Activated CD4-positive, CD25-positive, alpha-beta regulatory T cell treated with anti-CD3 and anti-CD28 coated beads, Interleukin-2, amount 50 U/mL, for 16 hours (primary cell): ENCODE measurements around the gene DPP3.
"Not testable (repeated sequence)": the region's sequence is repeated elsewhere in the genome, so short reads cannot be mapped to it uniquely, and the experiment has no call there.

ENCODE experiments used
- DNase-seq: peaks from one replicate; pipeline ENCODE4 v3.0.0-alpha.2; 2020; ENCODE audit warnings: low read depth, low spot score

The DPP3 gene, protein sequence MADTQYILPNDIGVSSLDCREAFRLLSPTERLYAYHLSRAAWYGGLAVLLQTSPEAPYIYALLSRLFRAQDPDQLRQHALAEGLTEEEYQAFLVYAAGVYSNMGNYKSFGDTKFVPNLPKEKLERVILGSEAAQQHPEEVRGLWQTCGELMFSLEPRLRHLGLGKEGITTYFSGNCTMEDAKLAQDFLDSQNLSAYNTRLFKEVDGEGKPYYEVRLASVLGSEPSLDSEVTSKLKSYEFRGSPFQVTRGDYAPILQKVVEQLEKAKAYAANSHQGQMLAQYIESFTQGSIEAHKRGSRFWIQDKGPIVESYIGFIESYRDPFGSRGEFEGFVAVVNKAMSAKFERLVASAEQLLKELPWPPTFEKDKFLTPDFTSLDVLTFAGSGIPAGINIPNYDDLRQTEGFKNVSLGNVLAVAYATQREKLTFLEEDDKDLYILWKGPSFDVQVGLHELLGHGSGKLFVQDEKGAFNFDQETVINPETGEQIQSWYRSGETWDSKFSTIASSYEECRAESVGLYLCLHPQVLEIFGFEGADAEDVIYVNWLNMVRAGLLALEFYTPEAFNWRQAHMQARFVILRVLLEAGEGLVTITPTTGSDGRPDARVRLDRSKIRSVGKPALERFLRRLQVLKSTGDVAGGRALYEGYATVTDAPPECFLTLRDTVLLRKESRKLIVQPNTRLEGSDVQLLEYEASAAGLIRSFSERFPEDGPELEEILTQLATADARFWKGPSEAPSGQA

DNA sequence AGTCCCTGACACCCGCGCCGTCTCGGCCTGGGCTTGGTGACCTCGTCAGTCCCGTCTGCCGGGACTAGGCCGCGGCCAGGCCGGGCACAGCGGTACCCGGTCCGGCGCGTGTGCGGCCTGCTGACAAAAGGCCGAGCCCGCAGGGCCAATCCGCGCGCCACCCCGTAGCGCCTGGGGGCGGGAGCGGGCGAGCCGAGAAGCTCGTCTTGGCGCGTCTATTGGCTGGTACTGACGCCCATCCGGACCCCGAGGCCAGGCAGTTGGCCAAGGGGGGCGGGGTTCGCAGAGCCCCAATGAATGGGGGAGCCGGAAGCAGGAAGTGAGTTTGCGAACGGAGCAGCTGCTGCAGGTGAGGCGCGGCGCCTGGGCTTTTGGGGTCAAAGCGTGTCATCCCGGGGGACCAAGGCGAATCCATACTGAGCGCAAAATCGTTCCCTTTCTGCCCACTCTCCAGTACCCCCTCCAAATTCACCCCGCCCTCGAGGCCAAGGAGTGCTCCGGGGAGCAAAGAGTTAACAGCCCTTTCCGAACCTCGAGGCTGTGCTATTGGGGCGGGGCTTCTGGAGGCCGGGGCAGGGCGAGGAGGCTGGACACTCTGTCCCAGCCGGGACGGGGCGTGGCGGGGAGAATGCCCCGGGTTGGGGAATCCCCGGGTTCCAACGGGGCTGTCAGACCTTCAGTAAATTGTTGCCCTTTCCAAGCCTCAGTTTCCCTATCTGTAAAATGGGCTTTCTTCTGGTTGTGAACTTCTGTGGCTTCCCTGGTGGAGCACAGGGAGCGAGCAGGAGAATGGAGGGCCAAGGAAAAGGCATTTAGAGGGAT is at the start of gene DPP3:
TSS of gene DPP3 (plus strand) at position 318 of the 822 bp plus-strand sequence. CDS start 1,767 bp downstream, outside the sequence.
- peak; percentile 89 for DNase-seq

DNA sequence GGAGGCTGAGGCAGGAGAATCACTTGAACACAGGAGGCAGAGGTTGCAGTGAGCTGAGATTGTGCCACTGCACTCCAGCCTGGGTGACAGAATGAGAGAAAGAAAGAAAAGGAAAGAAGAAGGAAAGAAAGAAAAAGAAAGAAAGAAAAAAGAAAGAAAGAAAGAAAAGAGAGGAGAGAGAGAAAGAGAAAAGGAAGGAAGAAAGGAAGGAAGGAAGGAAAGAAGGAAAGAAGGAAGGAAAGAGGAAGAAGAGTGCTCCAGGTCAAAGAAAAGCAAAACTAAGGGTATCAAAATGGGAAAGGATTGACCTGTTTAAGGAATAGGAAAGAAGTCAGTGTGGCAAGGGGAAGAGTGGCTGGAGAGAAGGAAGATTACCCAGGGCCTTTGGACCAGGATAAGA is 48.9 kb upstream of the DPP3 start:
- DNase-seq, result not testable (repeated sequence)

DNA sequence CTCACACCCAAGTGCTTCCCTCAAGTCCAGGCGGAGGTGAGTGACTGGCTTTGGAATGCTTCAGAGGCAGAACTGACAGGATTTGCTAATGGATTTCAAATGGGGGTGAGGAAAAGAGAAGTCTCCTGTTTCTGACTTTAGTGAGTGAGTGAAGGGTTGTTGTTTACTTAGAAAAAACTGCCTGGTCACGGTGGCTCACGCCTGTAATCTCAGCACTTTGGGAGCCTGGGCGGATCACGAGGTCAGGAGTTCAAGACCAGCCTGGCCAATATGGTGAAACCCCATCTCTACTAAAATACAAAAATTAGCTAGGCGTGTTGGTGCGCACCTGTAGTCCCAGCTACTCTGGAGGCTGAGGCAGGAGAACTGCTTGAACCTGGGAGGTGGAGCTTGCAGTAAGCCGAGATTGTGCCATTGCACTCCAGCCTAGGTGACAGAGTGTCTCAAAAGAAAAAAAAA is 48.3 kb upstream of the DPP3 start:
- not testable (repeated sequence) for DNase-seq

DNA sequence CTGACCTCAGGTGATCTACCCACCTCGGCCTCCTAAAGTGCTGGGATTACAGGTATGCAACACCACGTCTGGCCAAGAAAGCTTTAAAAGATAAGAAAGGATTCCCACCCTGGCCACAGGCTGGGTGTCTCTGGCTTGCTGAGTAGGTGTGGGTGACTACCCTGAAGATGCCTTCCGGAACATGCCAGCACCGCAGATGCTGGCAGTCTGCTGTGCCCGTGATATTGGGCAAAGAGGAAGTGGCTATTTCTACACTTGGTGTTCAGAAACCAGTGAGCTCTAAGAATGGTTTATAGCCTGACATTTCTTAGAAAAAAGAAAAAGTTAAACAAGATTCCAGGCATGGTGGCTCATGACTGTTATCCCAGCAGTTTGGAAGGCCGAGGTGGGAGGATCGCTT is 47.6 kb upstream of the DPP3 start:
- DNase-seq, result no peak

DNA sequence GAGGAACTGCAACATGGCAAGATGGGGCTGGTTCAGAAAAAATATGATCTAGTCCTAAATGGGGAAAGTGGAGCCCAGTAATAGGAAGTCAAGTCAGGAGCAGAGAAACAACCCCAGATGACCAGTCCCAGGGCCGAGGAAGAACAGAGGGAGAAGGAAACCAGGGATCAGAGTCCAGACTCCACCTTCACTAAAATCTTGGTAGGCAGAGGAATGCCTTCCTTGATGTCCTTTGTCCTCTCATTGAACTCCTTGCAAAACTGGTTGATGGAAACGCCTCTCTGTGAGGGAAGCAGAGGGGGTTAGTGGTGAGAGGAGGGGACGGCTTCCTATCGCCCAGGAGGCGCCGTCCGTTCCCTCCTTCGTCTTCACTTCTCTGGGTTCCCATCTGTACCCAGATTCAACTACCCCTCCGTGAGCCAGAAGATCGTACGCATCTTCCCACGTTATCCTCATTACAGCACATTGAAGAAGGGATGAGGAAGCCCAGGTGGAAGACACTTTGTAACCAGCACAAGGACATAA is 42.2 kb upstream of the DPP3 start:
- DNase-seq, result no peak

DNA sequence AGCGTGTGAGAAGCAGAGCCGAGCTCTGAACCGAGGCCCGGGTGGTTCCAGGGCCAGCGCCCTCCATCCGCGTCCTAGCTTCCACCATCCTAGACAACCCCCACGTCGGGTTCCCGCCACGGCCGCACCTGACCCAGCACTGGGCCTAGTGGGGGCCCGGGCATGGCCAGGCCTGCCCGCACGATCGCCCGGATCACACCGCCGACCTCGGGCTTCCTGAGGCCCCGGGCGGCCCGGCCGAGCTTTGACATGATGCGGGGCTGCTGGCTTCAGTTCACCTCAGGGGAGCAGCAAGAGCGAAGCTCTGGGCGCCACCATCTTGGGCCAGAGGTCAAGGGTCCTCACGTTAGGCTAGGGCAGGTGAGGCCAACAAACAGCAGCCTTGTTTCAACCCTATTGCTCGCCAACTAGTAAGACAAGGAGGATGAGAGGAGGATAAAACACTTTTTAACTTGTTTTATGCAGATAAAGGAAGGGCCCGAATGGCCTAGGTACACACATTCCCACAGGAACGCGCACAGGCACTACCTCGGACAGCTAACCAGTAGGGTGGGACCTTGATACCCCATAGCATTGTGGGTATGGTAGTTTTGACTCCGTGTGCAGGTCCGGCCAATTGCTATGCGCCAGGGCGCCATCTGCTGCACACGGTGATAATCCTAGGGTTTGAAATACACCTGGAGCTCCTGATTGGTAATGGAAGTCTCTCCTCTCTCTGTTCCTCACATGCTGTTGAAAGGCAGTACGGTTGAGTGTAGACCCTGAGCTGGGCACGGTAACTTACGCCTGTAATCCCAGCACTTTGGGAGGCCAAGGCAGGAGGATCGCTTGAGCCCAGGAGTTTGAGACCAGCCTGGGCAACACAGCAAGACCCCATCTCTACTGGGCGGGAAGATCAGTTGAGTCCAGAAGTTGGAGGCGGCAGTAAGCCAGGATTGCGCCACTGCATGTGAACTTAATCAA is 41.4 kb upstream of the DPP3 start, which contains the start of gene MRPL11:
TSS of gene MRPL11 (minus strand) at position 345 of the 963 bp plus-strand sequence. CDS start at position 251, 94 bp downstream.
- DNase-seq, result peak; percentile 82

DNA sequence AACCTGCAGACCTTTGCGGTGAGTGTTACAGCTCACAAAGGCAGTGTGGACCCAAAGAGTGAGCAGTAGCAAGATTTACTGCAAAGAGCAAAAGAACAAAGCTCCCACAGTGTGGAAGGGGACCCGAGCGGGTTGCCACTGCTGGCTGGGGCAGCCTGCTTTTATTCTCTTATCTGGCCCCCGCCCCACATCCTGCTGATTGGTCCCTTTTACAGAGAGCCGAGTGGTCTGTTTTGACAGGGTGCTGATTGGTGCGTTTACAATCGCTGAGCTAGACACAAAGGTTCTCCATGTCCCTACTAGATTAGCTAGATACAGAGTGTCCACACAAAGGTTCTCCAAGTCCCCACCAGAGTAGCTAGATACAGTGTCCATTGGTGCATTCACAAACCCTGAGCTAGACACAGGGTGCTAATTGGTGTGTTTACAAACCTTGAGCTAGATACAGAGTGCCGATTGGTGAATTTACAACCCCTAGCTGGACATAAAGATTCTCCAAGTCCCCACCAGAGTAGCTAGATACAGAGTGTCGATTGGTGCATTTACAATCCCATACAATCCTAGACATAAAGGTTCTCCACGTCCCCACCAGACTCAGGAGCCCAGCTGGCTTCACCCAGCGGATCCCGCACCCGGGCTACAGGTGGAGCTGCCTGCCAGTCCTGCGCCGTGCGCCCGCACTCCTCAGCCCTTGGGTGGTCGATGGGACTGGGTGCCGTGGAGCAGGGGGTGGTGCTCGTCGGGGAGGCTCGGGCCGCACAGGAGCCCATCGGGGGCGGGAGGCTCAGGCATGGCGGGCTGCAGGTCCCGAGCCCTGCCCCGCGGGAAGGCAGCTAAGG is 39.9 kb upstream of the DPP3 start:
- not testable (repeated sequence) for DNase-seq

DNA sequence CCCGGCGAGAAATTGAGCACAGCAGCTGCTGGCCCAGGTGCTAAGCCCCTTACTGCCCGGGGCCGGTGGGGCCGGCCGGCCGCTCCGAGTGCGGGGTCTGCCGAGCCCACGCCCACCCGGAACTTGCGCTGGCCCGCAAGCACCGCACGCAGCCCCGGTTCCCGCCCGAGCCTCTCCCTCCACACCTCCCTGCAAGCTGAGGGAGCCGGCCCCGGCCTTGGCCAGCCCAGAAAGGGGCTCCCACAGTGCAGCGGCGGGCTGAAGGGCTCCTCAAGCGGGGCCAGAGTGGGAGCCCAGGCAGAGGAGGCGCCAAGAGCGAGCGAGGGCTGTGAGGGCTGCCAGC is 39.3 kb upstream of the DPP3 start:
- not testable (repeated sequence) for DNase-seq

DNA sequence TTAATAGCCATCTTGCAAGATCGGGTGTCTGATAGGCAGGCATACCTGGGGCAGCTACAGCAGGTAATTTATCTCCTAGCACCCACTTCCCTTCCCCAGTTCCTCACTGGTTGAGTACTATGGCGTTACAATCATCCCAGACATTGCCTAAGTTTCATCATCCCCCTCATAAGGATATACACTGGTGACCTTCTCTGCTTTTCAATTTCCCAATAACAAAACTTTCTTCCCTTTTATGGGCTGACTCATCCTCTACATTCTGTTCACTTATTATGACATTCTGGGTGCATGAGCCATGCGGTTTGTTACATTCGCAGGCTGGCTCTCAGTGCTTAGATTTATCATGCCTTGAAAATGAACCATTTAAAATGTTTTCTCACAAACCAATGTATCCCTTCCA is 36.6 kb upstream of the DPP3 start:
- DNase-seq, result no peak

DNA sequence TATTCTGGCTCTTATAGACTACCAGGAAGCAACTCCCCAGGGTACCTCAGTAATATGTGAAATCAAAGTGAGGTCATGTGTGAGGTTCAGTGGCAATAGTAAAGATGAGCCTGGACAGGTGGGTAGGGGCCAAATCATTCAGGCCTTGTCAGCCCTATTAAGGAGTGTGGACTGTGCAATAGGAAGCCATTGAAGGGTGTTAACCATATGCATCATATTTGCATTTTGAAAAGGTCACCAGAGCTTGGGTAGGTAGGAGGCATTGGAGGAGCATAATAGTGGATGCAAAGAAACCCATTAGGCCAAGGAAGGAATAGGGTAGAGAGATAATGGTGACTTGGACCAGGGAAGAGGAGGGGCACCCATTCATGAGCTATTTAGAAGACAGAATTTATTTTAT is 33.2 kb upstream of the DPP3 start:
- no peak for DNase-seq

DNA sequence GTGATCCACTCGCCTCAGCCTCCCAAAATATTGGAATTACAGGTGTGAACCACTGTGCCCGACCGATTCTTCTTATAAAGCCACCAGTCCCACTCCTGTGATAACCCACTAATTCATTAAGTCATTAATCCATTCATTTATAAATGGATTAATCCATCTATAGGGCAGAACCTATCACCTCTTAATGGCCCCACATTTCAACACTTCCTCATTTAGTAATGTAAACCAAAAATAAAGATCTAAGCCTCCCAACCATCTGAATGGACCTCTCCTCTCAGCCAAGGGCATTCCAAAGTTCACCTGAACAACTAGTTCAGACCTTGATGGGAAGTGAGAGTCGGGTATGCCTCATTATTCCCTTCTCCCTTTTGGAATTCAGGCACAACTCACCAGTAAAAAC is 31.7 kb upstream of the DPP3 start:
- no peak for DNase-seq

DNA sequence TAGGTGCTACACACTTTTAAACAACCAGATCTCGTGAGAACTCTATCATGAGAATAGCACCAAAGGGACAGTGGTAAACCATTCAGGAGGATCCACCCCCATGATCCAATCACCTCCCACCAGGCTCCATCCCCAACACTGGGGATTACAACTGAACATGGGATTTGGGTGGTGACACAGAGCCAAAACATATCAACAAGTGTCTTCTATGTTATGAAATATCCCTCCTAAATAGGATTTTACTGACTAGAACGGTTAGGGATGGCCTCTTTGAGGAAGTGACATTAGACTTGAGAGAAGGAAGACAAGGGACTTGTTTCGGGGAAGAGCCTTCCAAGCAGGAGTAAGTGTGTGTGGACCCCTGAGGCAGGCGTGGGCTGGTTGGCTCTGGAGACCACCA is 29.7 kb upstream of the DPP3 start:
- DNase-seq, result no peak

DNA sequence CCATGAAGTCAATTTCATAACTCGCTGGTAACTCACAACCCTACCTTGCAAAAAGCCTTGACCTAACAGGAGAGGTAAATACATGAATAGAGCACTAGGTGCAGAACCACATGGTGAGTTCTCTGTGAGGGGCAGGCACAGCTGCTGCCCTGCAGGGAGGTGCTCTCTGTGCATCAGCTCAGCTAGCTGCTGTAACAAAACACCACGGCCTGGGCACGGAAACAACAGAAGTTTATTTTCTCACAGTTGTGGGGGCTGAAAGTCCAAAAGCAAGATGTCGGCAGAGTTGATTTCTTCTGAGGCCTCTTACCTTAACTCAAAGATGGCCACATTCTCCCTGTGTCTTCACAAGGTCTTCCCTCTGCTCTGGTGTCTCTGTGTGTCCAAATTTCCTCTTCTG is 28.6 kb upstream of the DPP3 start:
- DNase-seq, result no peak

DNA sequence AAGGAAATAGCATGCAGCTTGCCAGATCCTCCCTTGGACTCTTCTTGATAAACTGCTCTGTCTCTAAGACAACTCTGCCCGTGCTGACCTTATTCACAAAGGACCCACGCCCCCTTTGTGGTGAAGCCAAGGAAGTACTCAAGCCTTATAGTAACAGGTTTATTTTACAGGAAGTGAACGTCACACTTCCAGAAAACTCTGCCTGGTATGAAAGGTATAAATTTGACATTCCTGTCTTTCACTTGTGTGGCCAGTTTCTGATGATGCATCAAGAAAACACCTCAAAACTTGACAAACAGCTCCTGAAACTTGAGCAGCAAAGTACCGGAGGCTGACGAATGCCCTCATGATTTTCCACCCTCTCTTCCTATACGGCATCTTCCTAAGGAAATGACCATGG is 26.0 kb upstream of the DPP3 start:
- no peak for DNase-seq

DNA sequence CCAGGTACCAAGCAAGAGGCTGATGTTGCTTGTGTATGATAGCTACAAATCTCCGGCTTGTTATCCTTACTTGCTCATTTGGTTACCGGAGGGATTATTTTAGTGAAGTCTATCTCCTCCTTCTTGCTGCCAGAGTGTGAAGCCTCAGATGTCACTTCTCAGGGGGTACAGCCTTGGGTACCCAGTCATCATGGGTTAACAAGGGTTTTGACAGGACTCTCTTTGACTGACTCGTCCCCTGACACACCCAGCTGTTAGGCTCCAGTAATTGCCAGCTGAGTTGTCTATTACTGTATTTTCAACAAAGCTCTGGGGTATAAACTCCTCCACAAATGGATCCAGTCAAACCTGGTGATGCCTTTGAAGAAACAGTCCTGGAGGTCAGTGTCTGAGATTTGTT is 25.4 kb upstream of the DPP3 start:
- DNase-seq, result no peak

DNA sequence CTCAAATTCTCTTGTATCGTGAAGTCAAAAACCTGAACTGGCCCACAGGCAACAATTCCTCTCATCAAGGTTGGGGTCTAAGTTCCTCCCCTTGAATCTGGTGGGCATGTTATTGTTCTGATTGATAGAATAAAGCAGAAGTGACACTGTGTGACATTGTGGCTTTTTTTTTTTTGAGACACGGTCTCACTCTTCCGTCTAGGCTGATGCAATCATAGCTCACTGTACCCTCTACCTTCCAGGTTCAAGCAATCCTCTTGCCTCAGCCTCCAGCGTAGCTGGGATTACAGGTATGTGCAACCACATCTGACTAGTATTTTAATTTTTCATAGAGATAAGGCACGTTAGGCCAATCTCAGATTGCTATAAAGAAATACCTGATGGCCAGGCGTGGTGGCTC is 22.4 kb upstream of the DPP3 start:
- DNase-seq, result no peak

DNA sequence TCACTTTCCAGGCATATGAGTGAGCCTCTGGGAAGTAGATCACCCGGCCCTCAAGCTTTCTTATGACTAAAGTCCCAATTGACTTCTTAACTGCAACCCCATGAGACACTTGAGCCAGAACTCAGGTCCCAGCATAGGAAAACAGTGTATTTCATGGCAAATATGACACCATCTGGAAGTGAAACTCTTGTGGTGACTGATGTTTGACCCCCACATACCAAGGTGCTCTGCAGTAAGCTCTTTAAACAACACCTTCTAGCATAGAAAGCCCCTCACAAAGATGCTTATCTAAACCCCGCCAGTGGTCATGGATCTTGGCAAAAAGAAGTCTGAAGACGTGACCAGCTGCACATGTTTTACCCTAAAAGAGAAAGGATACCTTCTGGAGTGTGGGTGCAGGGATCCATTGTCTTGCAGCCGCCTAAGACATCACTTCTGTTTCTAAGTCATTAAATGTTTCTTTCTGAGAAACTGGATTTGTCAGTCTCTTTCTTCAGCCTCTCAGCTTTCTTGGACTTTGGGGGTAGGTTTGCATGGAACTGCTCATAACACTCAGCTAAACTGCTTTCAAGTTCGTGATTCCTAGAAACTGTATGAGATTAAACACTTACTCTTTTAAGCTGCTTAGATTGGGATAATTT is 21.0 kb upstream of the DPP3 start:
- DNase-seq, result no peak

DNA sequence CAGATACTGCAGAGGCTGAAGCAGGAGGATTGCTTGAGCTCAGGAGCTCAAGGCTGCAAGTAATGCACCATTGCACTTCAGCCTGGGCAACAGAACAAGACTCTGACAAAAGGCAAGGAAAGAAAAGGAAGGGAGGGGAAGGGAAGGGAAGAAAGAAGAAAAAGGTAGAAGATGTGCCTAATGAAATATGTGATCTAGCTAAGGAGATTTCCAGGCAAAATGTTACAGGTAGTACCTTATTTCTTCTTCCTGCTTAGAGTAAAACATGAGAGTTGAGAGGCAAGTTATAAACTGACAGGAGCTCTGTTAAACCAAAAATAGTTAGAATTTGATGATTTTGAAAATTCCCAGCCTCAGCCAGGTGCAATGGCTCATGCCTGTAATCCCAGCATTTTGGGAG is 18.2 kb upstream of the DPP3 start:
- no peak for DNase-seq

DNA sequence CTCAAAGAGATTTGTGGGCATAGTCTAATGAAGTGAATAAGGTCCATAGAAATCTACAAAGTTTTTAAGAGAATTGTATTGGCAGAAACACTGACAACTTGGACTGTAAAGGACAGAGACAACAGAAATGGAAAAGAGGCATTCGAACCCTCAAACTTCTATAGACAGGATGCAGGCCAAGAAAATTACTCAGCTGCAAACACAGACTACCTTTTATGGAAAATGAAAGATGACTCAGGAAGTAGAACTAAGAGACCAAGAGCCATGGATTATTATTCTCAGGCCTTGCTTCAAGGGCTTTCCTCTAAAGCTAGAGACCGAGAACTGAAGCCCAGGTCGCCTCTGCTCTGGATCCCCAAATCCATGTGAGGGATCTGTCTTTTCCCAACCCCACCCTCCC is 17.3 kb upstream of the DPP3 start:
- no peak for DNase-seq
